KG1 (cell line): Measurements from ENCODE around the gene PAK4.

Experiments used
- DNase-seq: peaks from one replicate; lab custom pipeline; 2025; lab: John Stamatoyannopoulos, UW

The PAK4 gene

GRCh38 chr19:39165857-39166256 lies 40.3 kb downstream of the PAK4 start:
- DNase-seq: no peak

- no peak for DNase-seq
Observed at GRCh38 chr19:39166571-39167391, 41.2 kb downstream of the PAK4 start.

- DNase-seq: no peak
Observed at GRCh38 chr19:39167461-39168257, 42.1 kb downstream of the PAK4 start.

- DNase-seq: no peak
Observed at GRCh38 chr19:39168258-39169142, 42.9 kb downstream of the PAK4 start.

- no peak for DNase-seq
Observed at GRCh38 chr19:39169143-39169810, 43.7 kb downstream of the PAK4 start.

GRCh38 chr19:39170386-39171231 lies 45.0 kb downstream of the PAK4 start:
- no peak for DNase-seq

- no peak for DNase-seq
Observed at GRCh38 chr19:39171479-39172465, 46.2 kb downstream of the PAK4 start.

GRCh38 chr19:39172700-39173501 lies 47.3 kb downstream of the PAK4 start:
- no peak for DNase-seq

- no peak for DNase-seq
Observed at GRCh38 chr19:39173502-39173991, 48.0 kb downstream of the PAK4 start.

GRCh38 chr19:39174142-39174541 lies 48.6 kb downstream of the PAK4 start:
- no peak for DNase-seq

GRCh38 chr19:39174558-39175544 lies 49.3 kb downstream of the PAK4 start:
- no peak for DNase-seq

- no peak for DNase-seq
Observed at GRCh38 chr19:39175564-39175963, 50.0 kb downstream of the PAK4 start.

GRCh38 chr19:39177110-39177699 lies 51.6 kb downstream of the PAK4 start:
- DNase-seq: no peak

GRCh38 chr19:39177736-39178135 lies 52.1 kb downstream of the PAK4 start:
- DNase-seq: no peak

GRCh38 chr19:39178296-39179006 lies 52.9 kb downstream of the PAK4 start:
- no peak for DNase-seq

GRCh38 chr19:39179754-39180153 lies 54.2 kb downstream of the PAK4 start:
- no peak for DNase-seq
